Endothelial cell (in vitro differentiated cells): ENCODE data around the gene KIAA0753. TPM values are rescaled to one million over a fixed set of nuclear protein-coding genes. Genes with fewer than 3 reads are reported as not detected.

Experiments used
- DNase-seq: peaks from one replicate; pipeline ENCODE4 v3.0.0; 2021; ENCODE audit warnings: low spot score
- H3K27ac Mint-ChIP-seq: one replicate; pipeline ENCODE4 v1.8.0; 2021; ENCODE audit warnings: mixed read lengths, inconsistent platforms; ENCODE audit not compliant: unreplicated experiment
- H3K27me3 Mint-ChIP-seq: one replicate; pipeline ENCODE4 v1.8.0; 2021; ENCODE audit warnings: mild to moderate bottlenecking, moderate library complexity, mixed read lengths, inconsistent platforms; ENCODE audit not compliant: unreplicated experiment
- H3K36me3 Mint-ChIP-seq: one replicate; pipeline ENCODE4 v1.8.0; 2021; ENCODE audit warnings: mild to moderate bottlenecking, low read depth, mixed read lengths, inconsistent platforms; ENCODE audit not compliant: unreplicated experiment
- H3K4me1 Mint-ChIP-seq: one replicate; pipeline ENCODE4 v1.8.0; 2021; ENCODE audit warnings: mild to moderate bottlenecking, mixed read lengths, inconsistent platforms; ENCODE audit not compliant: unreplicated experiment
- H3K4me3 Mint-ChIP-seq: one replicate; pipeline ENCODE4 v1.8.0; 2021; ENCODE audit warnings: mild to moderate bottlenecking, mixed read lengths, inconsistent platforms; ENCODE audit not compliant: unreplicated experiment
- H3K9me3 Mint-ChIP-seq: one replicate; pipeline ENCODE4 v1.8.0; 2021; ENCODE audit warnings: mixed read lengths, inconsistent platforms; ENCODE audit not compliant: unreplicated experiment
- CTCF ChIP-seq: fragments of 200-600 bp; sonication (generic); IDR thresholded peaks from one replicate; pipeline ENCODE4 v1.5.0; 2021; ENCODE audit warnings: antibody characterized with exemption; ENCODE audit not compliant: unreplicated experiment
- total RNA-seq: library from RNA; stranded (reverse); fragmentation: NEBNext Ultra II Directional; extraction: Animal tissue kit (Norgen Biotek cat#: 25700); gene quantifications from one replicate; pipeline ENCODE4 v1.2.1, GENCODE V29; 2021; ENCODE audit not compliant: unreplicated experiment

Gene KIAA0753
- total RNA-seq, 1 donor from 2014 or later, result 22.6 TPM

- Mint-ChIP-seq H3K4me3 (no peak overlapping the region), H3K4me1 (peaks cover 19% of the 10 kb centered on the region), H3K36me3 (no peaks in the 10 kb centered on the region), H3K9me3 (no peaks in the 10 kb centered on the region), H3K27me3 (peaks cover 1% of the 10 kb centered on the region), H3K27ac (no peak overlapping the region)
- TF ChIP-seq CTCF, result no peak
- no peak for DNase-seq
Observed at GRCh38 chr17:6681176-6681575, 40.7 kb upstream of the KIAA0753 start.

- Mint-ChIP-seq H3K4me1 (peaks cover 17% of the 10 kb centered on the region), H3K36me3 (no peaks in the 10 kb centered on the region), H3K9me3 (no peaks in the 10 kb centered on the region), H3K4me3 (no peak overlapping the region), H3K27ac (no peak overlapping the region), H3K27me3 (no peaks in the 10 kb centered on the region)
- no peak for TF ChIP-seq CTCF
- no peak for DNase-seq
Observed at GRCh38 chr17:6679241-6679640, 38.7 kb upstream of the KIAA0753 start.

- no peaks in the 10 kb centered on the region for H3K27me3 Mint-ChIP-seq
- no peak overlapping the region for H3K4me3 Mint-ChIP-seq
- H3K36me3 Mint-ChIP-seq, result no peaks in the 10 kb centered on the region
- H3K4me1 Mint-ChIP-seq, result peaks cover 14% of the 10 kb centered on the region
- no peak for TF ChIP-seq CTCF
- H3K9me3 Mint-ChIP-seq, result no peaks in the 10 kb centered on the region
- H3K27ac Mint-ChIP-seq, result no peak overlapping the region
- no peak for DNase-seq
Observed at GRCh38 chr17:6677946-6678345, 37.4 kb upstream of the KIAA0753 start.

- Mint-ChIP-seq H3K27me3 (no peaks in the 10 kb centered on the region), H3K4me3 (no peak overlapping the region), H3K36me3 (no peaks in the 10 kb centered on the region), H3K4me1 (peaks cover 14% of the 10 kb centered on the region), H3K9me3 (no peaks in the 10 kb centered on the region), H3K27ac (no peak overlapping the region)
- no peak for DNase-seq
- no peak for TF ChIP-seq CTCF
Observed at GRCh38 chr17:6677158-6677831, 36.8 kb upstream of the KIAA0753 start.

- TF ChIP-seq CTCF, result no peak
- DNase-seq, result no peak
- H3K9me3 Mint-ChIP-seq, result no peaks in the 10 kb centered on the region
- peaks cover 14% of the 10 kb centered on the region for H3K4me1 Mint-ChIP-seq
- H3K4me3 Mint-ChIP-seq, result no peak overlapping the region
- H3K27me3 Mint-ChIP-seq, result no peaks in the 10 kb centered on the region
- H3K36me3 Mint-ChIP-seq, result no peaks in the 10 kb centered on the region
- H3K27ac Mint-ChIP-seq, result no peak overlapping the region
Observed at GRCh38 chr17:6676802-6677157, 36.3 kb upstream of the KIAA0753 start.
